ENCODE measurements around the gene TUBA1B.

TUBA1B gene

DNA sequence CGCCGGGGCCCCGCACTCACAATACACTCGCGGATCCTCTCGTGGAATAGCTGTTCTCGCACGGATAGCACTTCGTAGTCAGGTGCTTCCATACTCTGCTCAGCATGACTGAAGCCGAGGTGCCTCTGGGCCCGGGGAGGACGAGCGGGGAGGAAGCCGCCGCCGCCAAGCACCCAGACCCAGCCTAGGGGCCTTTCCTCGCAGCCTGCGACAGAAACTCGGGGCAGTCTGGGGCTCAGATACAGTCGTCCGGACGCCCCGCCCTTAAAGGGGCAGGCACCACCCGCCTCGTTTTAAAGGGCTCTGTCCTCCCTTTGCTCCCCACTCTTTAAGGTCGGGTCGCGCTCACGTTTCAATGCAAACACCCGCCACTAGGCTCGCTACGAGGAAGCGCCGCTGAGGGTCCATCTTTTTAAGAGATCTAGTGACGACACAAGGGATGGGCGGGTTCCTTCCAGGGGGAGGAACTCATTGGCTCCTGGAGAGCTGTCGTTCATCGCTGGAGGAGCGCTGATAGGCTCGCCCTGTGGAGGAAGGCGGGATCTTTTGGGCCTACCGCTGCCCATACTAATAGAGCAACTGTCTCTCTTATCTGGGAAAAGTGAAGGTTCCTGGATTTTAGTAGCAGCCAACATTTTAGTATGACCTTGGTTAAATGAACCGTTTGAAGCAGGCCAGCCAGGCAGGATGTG is 20.6 kb downstream of the TUBA1B start, which contains the start of gene LMBR1L (continued):
- TF ChIP-seq ZBTB17 (tag by site-specific recombination; IDR thresholded peaks at IDR 0.05) (peak; percentile 87), ZBTB20 (tag by site-specific recombination; IDR thresholded peaks at IDR 0.05) (peak; percentile 86), ZXDB (tag by site-specific recombination; IDR thresholded peaks at IDR 0.05) (peak; percentile 51; the same call in 1 of the 2 replicates), IKZF3 (tag by site-specific recombination; IDR thresholded peaks at IDR 0.05) (peak; percentile 57; the same call in 1 of the 2 replicates), ZNF2 (tag by site-specific recombination; IDR thresholded peaks at IDR 0.05) (peak; percentile 24; the same call in 1 of the 2 replicates), ZNF366 (tag by site-specific recombination; conservative IDR thresholded peaks at IDR 0.05) (0 out of 2 replicates have a peak, but pooled peaks have one; percentile 14), ZNF843 (tag by site-specific recombination; IDR thresholded peaks at IDR 0.05) (0 out of 2 replicates have a peak, but pooled peaks have one; percentile 10), ZNF133 (tag by site-specific recombination; IDR thresholded peaks at IDR 0.05) (no peak), ZNF660 (tag by site-specific recombination; IDR thresholded peaks at IDR 0.05) (peak; percentile 51; the same call in 1 of the 2 replicates), REPIN1 (tag by site-specific recombination; IDR thresholded peaks at IDR 0.05; ENCODE audit: low read depth) (peak; percentile 65; the same call in 1 of the 2 replicates), ZNF501 (tag by site-specific recombination; IDR thresholded peaks at IDR 0.05) (peak; percentile 26; the same call in 1 of the 2 replicates), SP3 (tag by site-specific recombination; IDR thresholded peaks at IDR 0.05) (peak; percentile 78), ZNF555 (tag by site-specific recombination; conservative IDR thresholded peaks at IDR 0.05) (no peak), ZNF10 (tag by site-specific recombination; IDR thresholded peaks at IDR 0.05) (no peak), ZBTB21 (tag by site-specific recombination; IDR thresholded peaks at IDR 0.05) (peak; percentile 87), ZNF629 (tag by site-specific recombination; IDR thresholded peaks at IDR 0.05) (peak; percentile 95)
- TF ChIP-seq, protein P1, sequence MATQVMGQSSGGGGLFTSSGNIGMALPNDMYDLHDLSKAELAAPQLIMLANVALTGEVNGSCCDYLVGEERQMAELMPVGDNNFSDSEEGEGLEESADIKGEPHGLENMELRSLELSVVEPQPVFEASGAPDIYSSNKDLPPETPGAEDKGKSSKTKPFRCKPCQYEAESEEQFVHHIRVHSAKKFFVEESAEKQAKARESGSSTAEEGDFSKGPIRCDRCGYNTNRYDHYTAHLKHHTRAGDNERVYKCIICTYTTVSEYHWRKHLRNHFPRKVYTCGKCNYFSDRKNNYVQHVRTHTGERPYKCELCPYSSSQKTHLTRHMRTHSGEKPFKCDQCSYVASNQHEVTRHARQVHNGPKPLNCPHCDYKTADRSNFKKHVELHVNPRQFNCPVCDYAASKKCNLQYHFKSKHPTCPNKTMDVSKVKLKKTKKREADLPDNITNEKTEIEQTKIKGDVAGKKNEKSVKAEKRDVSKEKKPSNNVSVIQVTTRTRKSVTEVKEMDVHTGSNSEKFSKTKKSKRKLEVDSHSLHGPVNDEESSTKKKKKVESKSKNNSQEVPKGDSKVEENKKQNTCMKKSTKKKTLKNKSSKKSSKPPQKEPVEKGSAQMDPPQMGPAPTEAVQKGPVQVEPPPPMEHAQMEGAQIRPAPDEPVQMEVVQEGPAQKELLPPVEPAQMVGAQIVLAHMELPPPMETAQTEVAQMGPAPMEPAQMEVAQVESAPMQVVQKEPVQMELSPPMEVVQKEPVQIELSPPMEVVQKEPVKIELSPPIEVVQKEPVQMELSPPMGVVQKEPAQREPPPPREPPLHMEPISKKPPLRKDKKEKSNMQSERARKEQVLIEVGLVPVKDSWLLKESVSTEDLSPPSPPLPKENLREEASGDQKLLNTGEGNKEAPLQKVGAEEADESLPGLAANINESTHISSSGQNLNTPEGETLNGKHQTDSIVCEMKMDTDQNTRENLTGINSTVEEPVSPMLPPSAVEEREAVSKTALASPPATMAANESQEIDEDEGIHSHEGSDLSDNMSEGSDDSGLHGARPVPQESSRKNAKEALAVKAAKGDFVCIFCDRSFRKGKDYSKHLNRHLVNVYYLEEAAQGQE (tag by site-specific recombination; IDR thresholded peaks at IDR 0.05) = peak; percentile 31; the same call in 1 of the 2 replicates
- TF ChIP-seq, protein P2, sequence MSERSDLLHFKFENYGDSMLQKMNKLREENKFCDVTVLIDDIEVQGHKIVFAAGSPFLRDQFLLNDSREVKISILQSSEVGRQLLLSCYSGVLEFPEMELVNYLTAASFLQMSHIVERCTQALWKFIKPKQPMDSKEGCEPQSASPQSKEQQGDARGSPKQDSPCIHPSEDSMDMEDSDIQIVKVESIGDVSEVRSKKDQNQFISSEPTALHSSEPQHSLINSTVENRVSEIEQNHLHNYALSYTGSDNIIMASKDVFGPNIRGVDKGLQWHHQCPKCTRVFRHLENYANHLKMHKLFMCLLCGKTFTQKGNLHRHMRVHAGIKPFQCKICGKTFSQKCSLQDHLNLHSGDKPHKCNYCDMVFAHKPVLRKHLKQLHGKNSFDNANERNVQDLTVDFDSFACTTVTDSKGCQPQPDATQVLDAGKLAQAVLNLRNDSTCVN (tag by site-specific recombination; optimal IDR thresholded peaks at IDR 0.05) = peak; percentile 54
- TF ChIP-seq, protein P3, sequence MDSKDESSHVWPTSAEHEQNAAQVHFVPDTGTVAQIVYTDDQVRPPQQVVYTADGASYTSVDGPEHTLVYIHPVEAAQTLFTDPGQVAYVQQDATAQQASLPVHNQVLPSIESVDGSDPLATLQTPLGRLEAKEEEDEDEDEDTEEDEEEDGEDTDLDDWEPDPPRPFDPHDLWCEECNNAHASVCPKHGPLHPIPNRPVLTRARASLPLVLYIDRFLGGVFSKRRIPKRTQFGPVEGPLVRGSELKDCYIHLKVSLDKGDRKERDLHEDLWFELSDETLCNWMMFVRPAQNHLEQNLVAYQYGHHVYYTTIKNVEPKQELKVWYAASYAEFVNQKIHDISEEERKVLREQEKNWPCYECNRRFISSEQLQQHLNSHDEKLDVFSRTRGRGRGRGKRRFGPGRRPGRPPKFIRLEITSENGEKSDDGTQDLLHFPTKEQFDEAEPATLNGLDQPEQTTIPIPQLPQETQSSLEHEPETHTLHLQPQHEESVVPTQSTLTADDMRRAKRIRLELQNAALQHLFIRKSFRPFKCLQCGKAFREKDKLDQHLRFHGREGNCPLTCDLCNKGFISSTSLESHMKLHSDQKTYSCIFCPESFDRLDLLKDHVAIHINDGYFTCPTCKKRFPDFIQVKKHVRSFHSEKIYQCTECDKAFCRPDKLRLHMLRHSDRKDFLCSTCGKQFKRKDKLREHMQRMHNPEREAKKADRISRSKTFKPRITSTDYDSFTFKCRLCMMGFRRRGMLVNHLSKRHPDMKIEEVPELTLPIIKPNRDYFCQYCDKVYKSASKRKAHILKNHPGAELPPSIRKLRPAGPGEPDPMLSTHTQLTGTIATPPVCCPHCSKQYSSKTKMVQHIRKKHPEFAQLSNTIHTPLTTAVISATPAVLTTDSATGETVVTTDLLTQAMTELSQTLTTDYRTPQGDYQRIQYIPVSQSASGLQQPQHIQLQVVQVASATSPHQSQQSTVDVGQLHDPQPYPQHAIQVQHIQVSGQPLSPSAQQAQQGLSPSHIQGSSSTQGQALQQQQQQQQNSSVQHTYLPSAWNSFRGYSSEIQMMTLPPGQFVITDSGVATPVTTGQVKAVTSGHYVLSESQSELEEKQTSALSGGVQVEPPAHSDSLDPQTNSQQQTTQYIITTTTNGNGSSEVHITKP (tag by site-specific recombination; IDR thresholded peaks at IDR 0.05) = peak; percentile 73
- TF ChIP-seq, protein P4, sequence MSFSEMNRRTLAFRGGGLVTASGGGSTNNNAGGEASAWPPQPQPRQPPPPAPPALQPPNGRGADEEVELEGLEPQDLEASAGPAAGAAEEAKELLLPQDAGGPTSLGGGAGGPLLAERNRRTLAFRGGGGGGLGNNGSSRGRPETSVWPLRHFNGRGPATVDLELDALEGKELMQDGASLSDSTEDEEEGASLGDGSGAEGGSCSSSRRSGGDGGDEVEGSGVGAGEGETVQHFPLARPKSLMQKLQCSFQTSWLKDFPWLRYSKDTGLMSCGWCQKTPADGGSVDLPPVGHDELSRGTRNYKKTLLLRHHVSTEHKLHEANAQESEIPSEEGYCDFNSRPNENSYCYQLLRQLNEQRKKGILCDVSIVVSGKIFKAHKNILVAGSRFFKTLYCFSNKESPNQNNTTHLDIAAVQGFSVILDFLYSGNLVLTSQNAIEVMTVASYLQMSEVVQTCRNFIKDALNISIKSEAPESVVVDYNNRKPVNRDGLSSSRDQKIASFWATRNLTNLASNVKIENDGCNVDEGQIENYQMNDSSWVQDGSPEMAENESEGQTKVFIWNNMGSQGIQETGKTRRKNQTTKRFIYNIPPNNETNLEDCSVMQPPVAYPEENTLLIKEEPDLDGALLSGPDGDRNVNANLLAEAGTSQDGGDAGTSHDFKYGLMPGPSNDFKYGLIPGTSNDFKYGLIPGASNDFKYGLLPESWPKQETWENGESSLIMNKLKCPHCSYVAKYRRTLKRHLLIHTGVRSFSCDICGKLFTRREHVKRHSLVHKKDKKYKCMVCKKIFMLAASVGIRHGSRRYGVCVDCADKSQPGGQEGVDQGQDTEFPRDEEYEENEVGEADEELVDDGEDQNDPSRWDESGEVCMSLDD (tag by site-specific recombination; IDR thresholded peaks at IDR 0.05) = peak; percentile 60
- TF ChIP-seq, protein P5, sequence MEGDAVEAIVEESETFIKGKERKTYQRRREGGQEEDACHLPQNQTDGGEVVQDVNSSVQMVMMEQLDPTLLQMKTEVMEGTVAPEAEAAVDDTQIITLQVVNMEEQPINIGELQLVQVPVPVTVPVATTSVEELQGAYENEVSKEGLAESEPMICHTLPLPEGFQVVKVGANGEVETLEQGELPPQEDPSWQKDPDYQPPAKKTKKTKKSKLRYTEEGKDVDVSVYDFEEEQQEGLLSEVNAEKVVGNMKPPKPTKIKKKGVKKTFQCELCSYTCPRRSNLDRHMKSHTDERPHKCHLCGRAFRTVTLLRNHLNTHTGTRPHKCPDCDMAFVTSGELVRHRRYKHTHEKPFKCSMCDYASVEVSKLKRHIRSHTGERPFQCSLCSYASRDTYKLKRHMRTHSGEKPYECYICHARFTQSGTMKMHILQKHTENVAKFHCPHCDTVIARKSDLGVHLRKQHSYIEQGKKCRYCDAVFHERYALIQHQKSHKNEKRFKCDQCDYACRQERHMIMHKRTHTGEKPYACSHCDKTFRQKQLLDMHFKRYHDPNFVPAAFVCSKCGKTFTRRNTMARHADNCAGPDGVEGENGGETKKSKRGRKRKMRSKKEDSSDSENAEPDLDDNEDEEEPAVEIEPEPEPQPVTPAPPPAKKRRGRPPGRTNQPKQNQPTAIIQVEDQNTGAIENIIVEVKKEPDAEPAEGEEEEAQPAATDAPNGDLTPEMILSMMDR (tag by site-specific recombination; IDR thresholded peaks at IDR 0.05) = peak; percentile 65; the same call in 1 of the 2 replicates
- TF ChIP-seq, protein P6, sequence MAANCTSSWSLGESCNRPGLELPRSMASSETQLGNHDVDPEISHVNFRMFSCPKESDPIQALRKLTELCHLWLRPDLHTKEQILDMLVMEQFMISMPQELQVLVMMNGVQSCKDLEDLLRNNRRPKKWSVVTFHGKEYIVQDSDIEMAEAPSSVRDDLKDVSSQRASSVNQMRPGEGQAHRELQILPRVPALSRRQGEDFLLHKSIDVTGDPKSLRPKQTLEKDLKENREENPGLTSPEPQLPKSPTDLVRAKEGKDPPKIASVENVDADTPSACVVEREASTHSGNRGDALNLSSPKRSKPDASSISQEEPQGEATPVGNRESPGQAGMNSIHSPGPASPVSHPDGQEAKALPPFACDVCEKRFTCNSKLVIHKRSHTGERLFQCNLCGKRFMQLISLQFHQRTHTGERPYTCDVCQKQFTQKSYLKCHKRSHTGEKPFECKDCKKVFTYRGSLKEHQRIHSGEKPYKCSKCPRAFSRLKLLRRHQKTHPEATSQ (tag by site-specific recombination; IDR thresholded peaks at IDR 0.05) = no peak
